Retina (tissue), 1 donor: ENCODE results near the gene SCNN1B.
"Not testable (repeated sequence)": the region's sequence is repeated elsewhere in the genome, so short reads cannot be mapped to it uniquely, and the experiment has no call there.

ENCODE experiments used
- DNase-seq: peaks from one replicate; pipeline ENCODE4 v3.0.0-alpha.2; 2016

Gene SCNN1B

GRCh38 chr16:23290189-23291062 is 11.7 kb upstream of the SCNN1B start:
- DNase-seq: no peak

GRCh38 chr16:23293016-23293415 is 9.1 kb upstream of the SCNN1B start:
- DNase-seq: no peak

- DNase-seq: no peak
These were observed 7.8 kb upstream of the SCNN1B start for GRCh38 chr16:23294260-23294659.

GRCh38 chr16:23296994-23297393 is 5.1 kb upstream of the SCNN1B start:
- no peak for DNase-seq

GRCh38 chr16:23298290-23298915 is 3.7 kb upstream of the SCNN1B start:
- DNase-seq: no peak

GRCh38 chr16:23299815-23300214 is 2.3 kb upstream of the SCNN1B start:
- DNase-seq: not testable (repeated sequence)

- DNase-seq: no peak
These were observed 654 bp upstream of the SCNN1B start for GRCh38 chr16:23301251-23302044.

- no peak for DNase-seq
These were observed 1.6 kb downstream of the SCNN1B start for GRCh38 chr16:23303685-23304084.

GRCh38 chr16:23304620-23305019 is 2.5 kb downstream of the SCNN1B start:
- DNase-seq: no peak

GRCh38 chr16:23306199-23307100 is 4.3 kb downstream of the SCNN1B start:
- DNase-seq: no peak

- DNase-seq: no peak
These were observed 8.1 kb downstream of the SCNN1B start for GRCh38 chr16:23310217-23310616.

- DNase-seq: no peak
These were observed 8.6 kb downstream of the SCNN1B start for GRCh38 chr16:23310744-23311143.

GRCh38 chr16:23316232-23316631 is 14.1 kb downstream of the SCNN1B start:
- DNase-seq: no peak

- no peak for DNase-seq
These were observed 14.6 kb downstream of the SCNN1B start for GRCh38 chr16:23316634-23317265.

GRCh38 chr16:23317266-23317661 is 15.2 kb downstream of the SCNN1B start:
- no peak for DNase-seq

GRCh38 chr16:23317751-23318150 is 15.6 kb downstream of the SCNN1B start:
- DNase-seq: no peak

GRCh38 chr16:23318639-23319038 is 16.5 kb downstream of the SCNN1B start:
- DNase-seq: no peak

GRCh38 chr16:23319861-23320615 is 17.9 kb downstream of the SCNN1B start:
- no peak for DNase-seq

GRCh38 chr16:23320693-23321092 is 18.6 kb downstream of the SCNN1B start:
- DNase-seq: no peak

- DNase-seq: no peak
These were observed 19.2 kb downstream of the SCNN1B start for GRCh38 chr16:23321206-23321875.
